Esophagus squamous epithelium (tissue), 4 donors: ENCODE results near the gene PTCD3.

Experiments used
- CTCF ChIP-seq, 6 experiments: fragments of 450-650 bp in 4 of 6; fragments of 200-600 bp in 2 of 6; sonication (generic) in 2 of 6; IDR thresholded peaks; one replicate each; pipeline ENCODE4 v1.5.1; 2016 to 2019; ENCODE audit warnings: antibody characterized with exemption in 6 of 6, mild to moderate bottlenecking in 4 of 6, moderate library complexity in 4 of 6
- POLR2A ChIP-seq, 4 donors: fragments of 450-650 bp; IDR thresholded peaks; one replicate each; pipeline ENCODE4 v1.6.1; 2017; ENCODE audit warnings: antibody characterized with exemption in 4 of 4, mild to moderate bottlenecking in 4 of 4, moderate library complexity in 3 of 4

- TF ChIP-seq CTCF (IDR thresholded peaks at IDR 0.05) (no peak), POLR2A (IDR thresholded peaks at IDR 0.05) (no peak)
These were observed 12.1 kb downstream of the PTCD3 start for GRCh38 chr2:86118130-86118529.
